ENCODE results near the gene FAM200C. TPM values are rescaled to one million over a fixed set of nuclear protein-coding genes. Genes with fewer than 3 reads are reported as not detected.

FAM200C gene
- total and polyA plus RNA-seq, 2 of the 13 experiments (the other 11 are each of a cell fraction or from before 2014, with no cell fraction given) = 3.2 to 4.7 TPM

DNA sequence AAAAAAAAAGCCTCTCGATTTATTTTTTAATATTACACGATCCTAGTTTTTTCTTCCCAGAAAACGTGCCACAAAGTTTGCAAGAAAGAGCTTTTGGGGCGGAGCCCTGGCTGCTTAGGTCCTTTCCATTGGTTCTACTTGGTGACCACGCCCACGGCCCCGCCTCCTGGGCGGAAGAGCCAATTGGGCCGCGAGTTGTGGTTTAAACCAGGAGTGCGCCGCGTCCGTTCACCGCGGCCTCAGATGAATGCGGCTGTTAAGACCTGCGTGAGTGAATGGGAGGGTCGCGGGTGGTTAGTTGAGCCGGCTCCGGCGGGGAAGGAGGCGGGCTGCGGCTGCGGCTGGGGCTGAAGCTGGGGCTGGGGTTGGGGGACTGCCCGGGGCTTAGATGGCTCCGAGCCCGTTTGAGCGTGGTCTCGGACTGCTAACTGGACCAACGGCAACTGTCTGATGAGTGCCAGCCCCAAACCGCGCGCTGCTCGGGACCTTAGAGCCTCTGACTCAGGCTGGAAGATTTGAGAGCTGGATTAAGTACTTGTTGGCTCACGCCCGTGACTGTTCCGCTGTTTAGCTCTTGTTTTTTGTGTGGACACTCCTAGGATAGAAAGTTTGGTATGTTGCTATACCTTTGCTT is 21.9 kb upstream of the FAM200C start, which contains the start of gene PTTG1 (continued):
- TF ChIP-seq TFDP2 (CRISPR knock-in tag; IDR thresholded peaks at IDR 0.05) = peak; percentile 86
- no peak for TF ChIP-seq CHD2 (IDR thresholded peaks at IDR 0.05; ENCODE audit: low read depth, low read length)
- no peak for TF ChIP-seq ZSCAN22 (CRISPR knock-in tag; IDR thresholded peaks at IDR 0.05)
- TF ChIP-seq, protein P1, sequence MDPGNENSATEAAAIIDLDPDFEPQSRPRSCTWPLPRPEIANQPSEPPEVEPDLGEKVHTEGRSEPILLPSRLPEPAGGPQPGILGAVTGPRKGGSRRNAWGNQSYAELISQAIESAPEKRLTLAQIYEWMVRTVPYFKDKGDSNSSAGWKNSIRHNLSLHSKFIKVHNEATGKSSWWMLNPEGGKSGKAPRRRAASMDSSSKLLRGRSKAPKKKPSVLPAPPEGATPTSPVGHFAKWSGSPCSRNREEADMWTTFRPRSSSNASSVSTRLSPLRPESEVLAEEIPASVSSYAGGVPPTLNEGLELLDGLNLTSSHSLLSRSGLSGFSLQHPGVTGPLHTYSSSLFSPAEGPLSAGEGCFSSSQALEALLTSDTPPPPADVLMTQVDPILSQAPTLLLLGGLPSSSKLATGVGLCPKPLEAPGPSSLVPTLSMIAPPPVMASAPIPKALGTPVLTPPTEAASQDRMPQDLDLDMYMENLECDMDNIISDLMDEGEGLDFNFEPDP (CRISPR knock-in tag; conservative IDR thresholded peaks at IDR 0.05) = no peak
- TF ChIP-seq ZFY (CRISPR knock-in tag; IDR thresholded peaks at IDR 0.05) = peak; percentile 41; the same call in 1 of the 2 replicates
- TF ChIP-seq, protein P2, sequence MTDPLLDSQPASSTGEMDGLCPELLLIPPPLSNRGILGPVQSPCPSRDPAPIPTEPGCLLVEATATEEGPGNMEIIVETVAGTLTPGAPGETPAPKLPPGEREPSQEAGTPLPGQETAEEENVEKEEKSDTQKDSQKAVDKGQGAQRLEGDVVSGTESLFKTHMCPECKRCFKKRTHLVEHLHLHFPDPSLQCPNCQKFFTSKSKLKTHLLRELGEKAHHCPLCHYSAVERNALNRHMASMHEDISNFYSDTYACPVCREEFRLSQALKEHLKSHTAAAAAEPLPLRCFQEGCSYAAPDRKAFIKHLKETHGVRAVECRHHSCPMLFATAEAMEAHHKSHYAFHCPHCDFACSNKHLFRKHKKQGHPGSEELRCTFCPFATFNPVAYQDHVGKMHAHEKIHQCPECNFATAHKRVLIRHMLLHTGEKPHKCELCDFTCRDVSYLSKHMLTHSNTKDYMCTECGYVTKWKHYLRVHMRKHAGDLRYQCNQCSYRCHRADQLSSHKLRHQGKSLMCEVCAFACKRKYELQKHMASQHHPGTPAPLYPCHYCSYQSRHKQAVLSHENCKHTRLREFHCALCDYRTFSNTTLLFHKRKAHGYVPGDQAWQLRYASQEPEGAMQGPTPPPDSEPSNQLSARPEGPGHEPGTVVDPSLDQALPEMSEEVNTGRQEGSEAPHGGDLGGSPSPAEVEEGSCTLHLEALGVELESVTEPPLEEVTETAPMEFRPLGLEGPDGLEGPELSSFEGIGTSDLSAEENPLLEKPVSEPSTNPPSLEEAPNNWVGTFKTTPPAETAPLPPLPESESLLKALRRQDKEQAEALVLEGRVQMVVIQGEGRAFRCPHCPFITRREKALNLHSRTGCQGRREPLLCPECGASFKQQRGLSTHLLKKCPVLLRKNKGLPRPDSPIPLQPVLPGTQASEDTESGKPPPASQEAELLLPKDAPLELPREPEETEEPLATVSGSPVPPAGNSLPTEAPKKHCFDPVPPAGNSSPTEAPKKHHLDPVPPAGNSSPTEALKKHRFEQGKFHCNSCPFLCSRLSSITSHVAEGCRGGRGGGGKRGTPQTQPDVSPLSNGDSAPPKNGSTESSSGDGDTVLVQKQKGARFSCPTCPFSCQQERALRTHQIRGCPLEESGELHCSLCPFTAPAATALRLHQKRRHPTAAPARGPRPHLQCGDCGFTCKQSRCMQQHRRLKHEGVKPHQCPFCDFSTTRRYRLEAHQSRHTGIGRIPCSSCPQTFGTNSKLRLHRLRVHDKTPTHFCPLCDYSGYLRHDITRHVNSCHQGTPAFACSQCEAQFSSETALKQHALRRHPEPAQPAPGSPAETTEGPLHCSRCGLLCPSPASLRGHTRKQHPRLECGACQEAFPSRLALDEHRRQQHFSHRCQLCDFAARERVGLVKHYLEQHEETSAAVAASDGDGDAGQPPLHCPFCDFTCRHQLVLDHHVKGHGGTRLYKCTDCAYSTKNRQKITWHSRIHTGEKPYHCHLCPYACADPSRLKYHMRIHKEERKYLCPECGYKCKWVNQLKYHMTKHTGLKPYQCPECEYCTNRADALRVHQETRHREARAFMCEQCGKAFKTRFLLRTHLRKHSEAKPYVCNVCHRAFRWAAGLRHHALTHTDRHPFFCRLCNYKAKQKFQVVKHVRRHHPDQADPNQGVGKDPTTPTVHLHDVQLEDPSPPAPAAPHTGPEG (CRISPR knock-in tag; IDR thresholded peaks at IDR 0.05) = no peak
- TF ChIP-seq U2AF1 (optimal IDR thresholded peaks at IDR 0.05; ENCODE audit: low read depth, low read length) = no peak
- TF ChIP-seq ZNF879 (CRISPR knock-in tag; IDR thresholded peaks at IDR 0.05) = no peak
- peak; percentile 64 for TF ChIP-seq TAF1 (CRISPR knock-in tag; IDR thresholded peaks at IDR 0.05)
- TF ChIP-seq, protein P3, sequence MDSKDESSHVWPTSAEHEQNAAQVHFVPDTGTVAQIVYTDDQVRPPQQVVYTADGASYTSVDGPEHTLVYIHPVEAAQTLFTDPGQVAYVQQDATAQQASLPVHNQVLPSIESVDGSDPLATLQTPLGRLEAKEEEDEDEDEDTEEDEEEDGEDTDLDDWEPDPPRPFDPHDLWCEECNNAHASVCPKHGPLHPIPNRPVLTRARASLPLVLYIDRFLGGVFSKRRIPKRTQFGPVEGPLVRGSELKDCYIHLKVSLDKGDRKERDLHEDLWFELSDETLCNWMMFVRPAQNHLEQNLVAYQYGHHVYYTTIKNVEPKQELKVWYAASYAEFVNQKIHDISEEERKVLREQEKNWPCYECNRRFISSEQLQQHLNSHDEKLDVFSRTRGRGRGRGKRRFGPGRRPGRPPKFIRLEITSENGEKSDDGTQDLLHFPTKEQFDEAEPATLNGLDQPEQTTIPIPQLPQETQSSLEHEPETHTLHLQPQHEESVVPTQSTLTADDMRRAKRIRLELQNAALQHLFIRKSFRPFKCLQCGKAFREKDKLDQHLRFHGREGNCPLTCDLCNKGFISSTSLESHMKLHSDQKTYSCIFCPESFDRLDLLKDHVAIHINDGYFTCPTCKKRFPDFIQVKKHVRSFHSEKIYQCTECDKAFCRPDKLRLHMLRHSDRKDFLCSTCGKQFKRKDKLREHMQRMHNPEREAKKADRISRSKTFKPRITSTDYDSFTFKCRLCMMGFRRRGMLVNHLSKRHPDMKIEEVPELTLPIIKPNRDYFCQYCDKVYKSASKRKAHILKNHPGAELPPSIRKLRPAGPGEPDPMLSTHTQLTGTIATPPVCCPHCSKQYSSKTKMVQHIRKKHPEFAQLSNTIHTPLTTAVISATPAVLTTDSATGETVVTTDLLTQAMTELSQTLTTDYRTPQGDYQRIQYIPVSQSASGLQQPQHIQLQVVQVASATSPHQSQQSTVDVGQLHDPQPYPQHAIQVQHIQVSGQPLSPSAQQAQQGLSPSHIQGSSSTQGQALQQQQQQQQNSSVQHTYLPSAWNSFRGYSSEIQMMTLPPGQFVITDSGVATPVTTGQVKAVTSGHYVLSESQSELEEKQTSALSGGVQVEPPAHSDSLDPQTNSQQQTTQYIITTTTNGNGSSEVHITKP (CRISPR knock-in tag; IDR thresholded peaks at IDR 0.05; ENCODE audit: low read depth) = no peak
- TF ChIP-seq ZNF790 (CRISPR knock-in tag; IDR thresholded peaks at IDR 0.05; ENCODE audit: borderline replicate concordance) = no peak
- peak; percentile 83 for TF ChIP-seq HDAC1 (CRISPR knock-in tag; IDR thresholded peaks at IDR 0.05)
- no peak for TF ChIP-seq ZC3H4 (CRISPR knock-in tag; IDR thresholded peaks at IDR 0.05; ENCODE audit: borderline replicate concordance)
- TF ChIP-seq, protein P4, sequence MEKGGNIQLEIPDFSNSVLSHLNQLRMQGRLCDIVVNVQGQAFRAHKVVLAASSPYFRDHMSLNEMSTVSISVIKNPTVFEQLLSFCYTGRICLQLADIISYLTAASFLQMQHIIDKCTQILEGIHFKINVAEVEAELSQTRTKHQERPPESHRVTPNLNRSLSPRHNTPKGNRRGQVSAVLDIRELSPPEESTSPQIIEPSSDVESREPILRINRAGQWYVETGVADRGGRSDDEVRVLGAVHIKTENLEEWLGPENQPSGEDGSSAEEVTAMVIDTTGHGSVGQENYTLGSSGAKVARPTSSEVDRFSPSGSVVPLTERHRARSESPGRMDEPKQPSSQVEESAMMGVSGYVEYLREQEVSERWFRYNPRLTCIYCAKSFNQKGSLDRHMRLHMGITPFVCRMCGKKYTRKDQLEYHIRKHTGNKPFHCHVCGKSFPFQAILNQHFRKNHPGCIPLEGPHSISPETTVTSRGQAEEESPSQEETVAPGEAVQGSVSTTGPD (CRISPR knock-in tag; IDR thresholded peaks at IDR 0.05) = no peak
- peak; percentile 46; the same call in 1 of the 2 replicates for TF ChIP-seq HOXA3 (CRISPR knock-in tag; IDR thresholded peaks at IDR 0.05)
- TF ChIP-seq CBX1 (IDR thresholded peaks at IDR 0.05; ENCODE audit: low read depth) = no peak

All from HepG2 (cell line).